SK-N-SH (cell line): Measurements from ENCODE around the gene MAP3K4. TPM values are rescaled to one million over a fixed set of nuclear protein-coding genes. Genes with fewer than 3 reads are reported as not detected.

Experiments
- CTCF ChIA-PET: fragments of 300-600, 350-600 bp; formaldehyde crosslinking; extraction: SDS; loops from one replicate; lab custom pipeline; 2021; lab: Yijun Ruan, JAX
- POLR2A ChIA-PET: fragments of 350-600 bp; sonication (Branson Sonifier 250); formaldehyde crosslinking; extraction: SDS; loops from one replicate; lab custom pipeline; 2020; ENCODE audit warnings: antibody characterized with exemption, inconsistent platforms; lab: Yijun Ruan, JAX
- DNase-seq: peaks from one replicate; pipeline ENCODE4 v3.0.0; 2012
- H2AFZ ChIP-seq: fragments of 200-600 bp; sonication (generic); 2 replicates; pipeline ENCODE4 v1.8.1; 2016; ENCODE audit warnings: antibody characterized with exemption, mild to moderate bottlenecking, low read depth
- H3F3A ChIP-seq: fragments of 200-600 bp; sonication (generic); replicated peaks from 2 replicates; pipeline ENCODE3; 2016; ENCODE audit warnings: antibody characterized with exemption, mild to moderate bottlenecking; ENCODE audit not compliant: insufficient read depth
- H3K27ac ChIP-seq, 2 experiments: fragments of 200-500 bp in 1 of 2; fragments of 200-600 bp in 1 of 2; sonication (Bioruptor generic) in 1 of 2; sonication (generic), shearing (Covaris generic) in 1 of 2; 2 replicates each; pipeline versions ENCODE4 v1.5.1 to v1.6.1; 2014 to 2016; ENCODE audit warnings: low read depth in 2 of 2, inconsistent platforms in 1 of 2, low read length in 1 of 2, mild to moderate bottlenecking in 1 of 2, mixed read lengths in 1 of 2
- H3K27me3 ChIP-seq: fragments of 200-600 bp; sonication (generic), shearing (Covaris generic); 2 replicates; pipeline ENCODE4 v1.6.1; 2016; ENCODE audit warnings: mixed run types; ENCODE audit not compliant: insufficient read depth
- H3K36me3 ChIP-seq, 2 experiments: fragments of 200-500 bp in 1 of 2; fragments of 200-600 bp in 1 of 2; sonication (Bioruptor generic) in 1 of 2; sonication (generic) in 1 of 2; replicated peaks in 1 of 2; 2 replicates each; pipeline versions ENCODE3 to v1.5.1; 2014 to 2016; ENCODE audit warnings: low read length in 1 of 2, mild to moderate bottlenecking in 1 of 2; ENCODE audit not compliant: insufficient read depth in 2 of 2, control insufficient read depth in 1 of 2
- H3K4me1 ChIP-seq, 2 experiments: fragments of 200-500 bp in 1 of 2; fragments of 200-600 bp in 1 of 2; sonication (Bioruptor generic) in 1 of 2; sonication (generic), shearing (Covaris generic) in 1 of 2; 2 replicates each; pipeline versions ENCODE4 v1.5.1 to v1.6.1; 2014 to 2016; ENCODE audit warnings: low read depth in 1 of 2, low read length in 1 of 2, mixed run types in 1 of 2; ENCODE audit not compliant: insufficient read depth in 2 of 2, control insufficient read depth in 1 of 2
- H3K4me2 ChIP-seq: fragments of 200-600 bp; sonication (generic), shearing (Covaris generic); 2 replicates; pipeline ENCODE4 v1.6.1; 2017; ENCODE audit warnings: mixed run types
- H3K4me3 ChIP-seq, 2 experiments: fragments of 200-500 bp in 1 of 2; fragments of 200-600 bp in 1 of 2; sonication (Bioruptor generic) in 1 of 2; sonication (generic), shearing (Covaris generic) in 1 of 2; 2 replicates each; pipeline versions ENCODE4 v1.5.1 to v1.8.1; 2014 to 2016; ENCODE audit warnings: low read depth in 2 of 2, inconsistent platforms in 1 of 2, low read length in 1 of 2, mild to moderate bottlenecking in 1 of 2, mixed read lengths in 1 of 2, moderate library complexity in 1 of 2
- H3K79me2 ChIP-seq: fragments of 200-600 bp; sonication (generic); 2 replicates; pipeline ENCODE4 v1.8.1; 2017; ENCODE audit warnings: mild to moderate bottlenecking; ENCODE audit not compliant: insufficient read depth
- H3K9ac ChIP-seq: fragments of 200-600 bp; sonication (generic); 2 replicates; pipeline ENCODE4 v1.6.1; 2017; ENCODE audit warnings: mixed run types
- H3K9me2 ChIP-seq: fragments of 200-600 bp; sonication (generic); 2 replicates; pipeline ENCODE4 v1.6.1; 2017; ENCODE audit warnings: mixed run types
- H3K9me3 ChIP-seq: fragments of 200-600 bp; sonication (generic); 2 replicates; pipeline ENCODE4 v1.6.1; 2017; ENCODE audit warnings: mixed run types, mild to moderate bottlenecking, moderate library complexity
- H4K20me1 ChIP-seq: fragments of 200-600 bp; sonication (generic); 2 replicates; pipeline ENCODE4 v1.6.1; 2017; ENCODE audit warnings: mild to moderate bottlenecking, mixed run types; ENCODE audit not compliant: insufficient read depth
- CHD2 ChIP-seq: fragments of 150-350 bp; IDR thresholded peaks from 2 replicates; pipeline ENCODE4 v1.6.1; 2018; ENCODE audit warnings: low read length; ENCODE audit not compliant: partially characterized antibody
- ELF1 ChIP-seq: IDR thresholded peaks from 2 replicates; pipeline ENCODE4 v1.4.0; 2012
- FOXJ3 ChIP-seq: sonication (generic); formaldehyde crosslinking; IDR thresholded peaks from 2 replicates; pipeline ENCODE4 v1.5.1; 2020; ENCODE audit warnings: mild to moderate bottlenecking, missing genetic modification reagents
- FOXM1 ChIP-seq: IDR thresholded peaks from 2 replicates; pipeline ENCODE4 v1.4.0; 2012; ENCODE audit warnings: low read depth, mild to moderate bottlenecking
- GATA2 ChIP-seq: sonication (generic); formaldehyde crosslinking; IDR thresholded peaks from 2 replicates; pipeline ENCODE4 v1.5.0; 2020; ENCODE audit warnings: mild to moderate bottlenecking, missing genetic modification reagents
- IRF3 ChIP-seq: fragments of 150-350 bp; IDR thresholded peaks from 2 replicates; pipeline ENCODE4 v1.6.1; 2016; ENCODE audit warnings: mild to moderate bottlenecking, low read depth, low read length
- JUND ChIP-seq: IDR thresholded peaks from 2 replicates; pipeline ENCODE4 v1.4.0; 2012
- MEF2A ChIP-seq: IDR thresholded peaks from 2 replicates; pipeline ENCODE4 v1.4.0; 2012; ENCODE audit warnings: low read depth, borderline replicate concordance
- NFIC ChIP-seq: IDR thresholded peaks from 2 replicates; pipeline ENCODE4 v1.4.0; 2012; ENCODE audit warnings: borderline replicate concordance
- NRF1 ChIP-seq: IDR thresholded peaks from 2 replicates; pipeline ENCODE4 v1.6.1; 2012; ENCODE audit warnings: low read depth, mild to moderate bottlenecking, low read length
- PBX3 ChIP-seq: IDR thresholded peaks from 2 replicates; pipeline ENCODE4; 2012
- REST ChIP-seq: IDR thresholded peaks from 2 replicates; pipeline ENCODE4 v1.6.1; 2012; ENCODE audit warnings: mild to moderate bottlenecking, low read depth, low read length, moderate library complexity
- SIN3A ChIP-seq: IDR thresholded peaks from 2 replicates; pipeline ENCODE4 v1.6.1; 2012; ENCODE audit warnings: low read depth, mild to moderate bottlenecking, low read length, moderate library complexity, borderline replicate concordance
- TAF1 ChIP-seq: IDR thresholded peaks from 2 replicates; pipeline ENCODE4 v1.6.1; 2012; ENCODE audit warnings: low read depth, mild to moderate bottlenecking, low read length, moderate library complexity, borderline replicate concordance
- TCF12 ChIP-seq: IDR thresholded peaks from 2 replicates; pipeline ENCODE4 v1.4.0; 2012
- TEAD4 ChIP-seq: IDR thresholded peaks from 2 replicates; pipeline ENCODE4 v1.4.0; 2012; ENCODE audit warnings: mild to moderate bottlenecking, borderline replicate concordance; ENCODE audit not compliant: insufficient read depth
- USF1 ChIP-seq: IDR thresholded peaks from 2 replicates; pipeline ENCODE4 v1.4.0; 2012; ENCODE audit warnings: low read depth, borderline replicate concordance
- YY1 ChIP-seq: IDR thresholded peaks from 2 replicates; pipeline ENCODE4 v1.4.0; 2012; ENCODE audit warnings: low read depth, mild to moderate bottlenecking
- WGBS: methylation state at CpG from one replicate; pipeline ENCODE4 v1.1.6; 2017; ENCODE audit warnings: low lambda C conversion rate; 5-methylcytosine and 5-hydroxymethylcytosine counted together
- polyA plus RNA-seq, 3 experiments: library from polyadenylated mRNA; depleted of rRNA; stranded (reverse); fragments of >200 nt; gene quantifications; 2 replicates each; pipeline ENCODE4 v1.2.3, GENCODE V29; 2012

Gene MAP3K4
- polyA plus RNA-seq, 1 of the 3 experiments (the other 2 are of a cell fraction): 6.8 TPM

- no peaks in the 10 kb centered on the region for H3F3A ChIP-seq
- H3K4me3 ChIP-seq: no peak overlapping the region
- H3K9ac ChIP-seq: no peak overlapping the region
- DNase-seq: no peak
- no peaks in the 10 kb centered on the region for H3K79me2 ChIP-seq
- H3K4me2 ChIP-seq: no peak overlapping the region
- no peaks in the 10 kb centered on the region for H3K4me1 ChIP-seq
- no peaks in the 10 kb centered on the region for H4K20me1 ChIP-seq
- WGBS: 84% methylated on average over 7 of the region's 7 CpGs
- H3K9me3 ChIP-seq: no peaks in the 10 kb centered on the region
- no peak overlapping the region for H3K27ac ChIP-seq
- CTCF ChIA-PET: interaction anchor here (1.1 to 1.6 kb wide), 2 partner anchors 26 to 404 kb away, joined by 3 to 5 read pairs; no protein-coding TSS in a partner anchor
- TF ChIP-seq TCF12 (no peak), FOXJ3 (CRISPR knock-in tag) (no peak), CHD2 (no peak), YY1 (no peak), TAF1 (no peak), TEAD4 (no peak), JUND (no peak), IRF3 (no peak), FOXM1 (no peak), PBX3 (no peak), ELF1 (no peak), REST (no peak), NFIC (no peak), USF1 (no peak), NRF1 (no peak), GATA2 (CRISPR knock-in tag) (no peak), MEF2A (no peak), SIN3A (no peak)
- H2AFZ ChIP-seq: no peak overlapping the region
- H3K36me3 ChIP-seq: no peaks in the 10 kb centered on the region
- POLR2A ChIA-PET: no interaction called here
- no peaks in the 10 kb centered on the region for H3K9me2 ChIP-seq
- no peaks in the 10 kb centered on the region; the same call in 1 of the 2 replicates for H3K27me3 ChIP-seq
These were observed 24.9 kb upstream of the MAP3K4 start for GRCh38 chr6:160966493-160967229.
